ENCODE data around the gene EFHC1.

DNA sequence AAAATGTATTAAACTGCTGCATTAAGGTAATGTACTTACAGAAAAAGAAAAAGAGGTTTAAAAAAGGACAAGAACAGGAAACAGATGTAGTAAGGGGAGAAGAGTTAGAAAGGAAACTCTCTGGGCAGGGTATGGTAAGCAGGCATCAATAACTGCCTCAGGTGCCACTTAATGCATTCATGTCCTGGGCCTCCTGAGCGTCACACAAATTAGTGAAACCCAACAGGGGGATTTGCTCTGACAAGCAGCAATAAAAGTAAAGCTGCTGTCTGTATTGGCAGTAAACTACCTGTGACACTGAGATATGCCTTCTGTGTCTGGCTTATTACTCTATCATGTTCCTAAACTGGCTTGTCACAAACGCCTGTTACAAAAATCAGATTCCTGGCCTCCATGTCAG lies 1.5 kb upstream of the EFHC1 start:
- TF ChIP-seq, protein P1, sequence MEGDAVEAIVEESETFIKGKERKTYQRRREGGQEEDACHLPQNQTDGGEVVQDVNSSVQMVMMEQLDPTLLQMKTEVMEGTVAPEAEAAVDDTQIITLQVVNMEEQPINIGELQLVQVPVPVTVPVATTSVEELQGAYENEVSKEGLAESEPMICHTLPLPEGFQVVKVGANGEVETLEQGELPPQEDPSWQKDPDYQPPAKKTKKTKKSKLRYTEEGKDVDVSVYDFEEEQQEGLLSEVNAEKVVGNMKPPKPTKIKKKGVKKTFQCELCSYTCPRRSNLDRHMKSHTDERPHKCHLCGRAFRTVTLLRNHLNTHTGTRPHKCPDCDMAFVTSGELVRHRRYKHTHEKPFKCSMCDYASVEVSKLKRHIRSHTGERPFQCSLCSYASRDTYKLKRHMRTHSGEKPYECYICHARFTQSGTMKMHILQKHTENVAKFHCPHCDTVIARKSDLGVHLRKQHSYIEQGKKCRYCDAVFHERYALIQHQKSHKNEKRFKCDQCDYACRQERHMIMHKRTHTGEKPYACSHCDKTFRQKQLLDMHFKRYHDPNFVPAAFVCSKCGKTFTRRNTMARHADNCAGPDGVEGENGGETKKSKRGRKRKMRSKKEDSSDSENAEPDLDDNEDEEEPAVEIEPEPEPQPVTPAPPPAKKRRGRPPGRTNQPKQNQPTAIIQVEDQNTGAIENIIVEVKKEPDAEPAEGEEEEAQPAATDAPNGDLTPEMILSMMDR (conservative IDR thresholded peaks at IDR 0.05; ENCODE audit: low read length) = no peak
- no peak for TF ChIP-seq EZH2phosphoT487 (IDR thresholded peaks at IDR 0.05; ENCODE audit: borderline replicate concordance)

All from Loucy (cell line).